ENCODE measurements around the gene MTHFD2L. TPM values are rescaled to one million over a fixed set of nuclear protein-coding genes. Genes with fewer than 3 reads are reported as not detected.

Gene MTHFD2L
- total and polyA plus RNA-seq, 8 donors = 4.9 to 11.4 (median 6.8) TPM

DNA sequence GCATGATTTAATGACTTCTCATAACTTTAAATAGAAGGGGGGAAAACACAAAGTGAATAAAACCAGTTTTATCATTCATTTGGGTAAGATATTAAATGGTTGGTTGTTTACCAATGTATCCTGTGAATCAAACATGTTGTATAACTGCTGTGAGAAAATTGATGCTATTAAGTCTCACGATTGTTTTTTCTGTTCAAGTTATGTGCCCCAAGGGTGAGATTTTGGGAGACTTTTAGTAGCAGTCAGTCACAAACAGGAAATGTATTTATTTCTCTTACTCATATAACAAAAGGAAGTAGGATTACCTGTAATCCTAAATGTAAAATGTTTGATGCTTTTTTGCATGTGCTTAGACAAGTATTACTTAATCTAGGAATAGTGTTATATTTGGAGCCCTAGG, 39.2 kb downstream of the MTHFD2L start:
- Histone ChIP-seq H3K9me3 (no peaks in the 10 kb centered on the region), H3K36me3 (no peaks in the 10 kb centered on the region), H3K27me3 (no peaks in the 10 kb centered on the region), H3K4me1 (peaks cover 0 to 8% (median 0%) of the 10 kb centered on the region in 3 donors), H3K27ac (no peak overlapping the region), H3K4me3 (no peak overlapping the region)
- TF ChIP-seq, protein P1, sequence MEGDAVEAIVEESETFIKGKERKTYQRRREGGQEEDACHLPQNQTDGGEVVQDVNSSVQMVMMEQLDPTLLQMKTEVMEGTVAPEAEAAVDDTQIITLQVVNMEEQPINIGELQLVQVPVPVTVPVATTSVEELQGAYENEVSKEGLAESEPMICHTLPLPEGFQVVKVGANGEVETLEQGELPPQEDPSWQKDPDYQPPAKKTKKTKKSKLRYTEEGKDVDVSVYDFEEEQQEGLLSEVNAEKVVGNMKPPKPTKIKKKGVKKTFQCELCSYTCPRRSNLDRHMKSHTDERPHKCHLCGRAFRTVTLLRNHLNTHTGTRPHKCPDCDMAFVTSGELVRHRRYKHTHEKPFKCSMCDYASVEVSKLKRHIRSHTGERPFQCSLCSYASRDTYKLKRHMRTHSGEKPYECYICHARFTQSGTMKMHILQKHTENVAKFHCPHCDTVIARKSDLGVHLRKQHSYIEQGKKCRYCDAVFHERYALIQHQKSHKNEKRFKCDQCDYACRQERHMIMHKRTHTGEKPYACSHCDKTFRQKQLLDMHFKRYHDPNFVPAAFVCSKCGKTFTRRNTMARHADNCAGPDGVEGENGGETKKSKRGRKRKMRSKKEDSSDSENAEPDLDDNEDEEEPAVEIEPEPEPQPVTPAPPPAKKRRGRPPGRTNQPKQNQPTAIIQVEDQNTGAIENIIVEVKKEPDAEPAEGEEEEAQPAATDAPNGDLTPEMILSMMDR (IDR thresholded peaks at IDR 0.05) = no peak
- intact Hi-C loops (cut with DNase I) = loop anchor here in 1 of 3 donors (10.0 kb wide), 1 partner anchor 118 kb away; no protein-coding TSS in a partner anchor
- FAIRE-seq (peak; percentile 13), ATAC-seq (no peak), DNase-seq (no peak)
- WGBS, 2 donors = 59 to 61% methylated on average over 1 of the region's 1 CpG

DNA sequence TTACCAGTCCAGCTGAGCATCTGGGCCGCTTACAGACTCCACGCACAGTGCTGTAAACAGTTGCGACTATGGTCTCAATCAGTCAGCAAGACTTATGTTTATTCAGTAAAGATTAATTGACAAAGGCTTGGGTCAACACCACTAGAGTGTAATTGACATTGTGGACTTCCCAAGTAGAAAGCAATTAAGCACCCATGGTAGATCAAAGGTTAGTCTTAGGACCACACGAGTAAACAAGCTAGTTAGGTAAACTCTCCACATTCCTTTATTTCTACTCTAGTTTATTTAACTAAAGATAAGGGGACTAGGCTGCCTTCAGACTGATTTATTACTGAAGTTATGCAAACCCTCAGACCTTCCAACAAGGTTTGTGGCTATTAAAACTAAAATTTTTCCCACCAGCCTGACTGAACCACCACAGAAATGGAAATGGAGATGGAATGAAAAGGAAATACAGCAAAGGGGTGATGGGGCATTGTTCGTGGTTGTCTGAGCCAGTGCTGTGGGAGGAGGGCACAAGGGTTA, 44.2 kb downstream of the MTHFD2L start:
- peaks cover 18 to 28% (median 23%) of the 10 kb centered on the region in 3 donors for H3K4me1 ChIP-seq
- 14 to 18% methylated on average over 5 of the region's 5 CpGs for WGBS, 2 donors
- no peaks in the 10 kb centered on the region for H3K9me3 ChIP-seq
- intact Hi-C loops (cut with DNase I) = no loop called here
- ATAC-seq (peak; percentile 71 to 87 (median 78)), DNase-seq (no peak), FAIRE-seq (no peak)
- H3K36me3 ChIP-seq = no peaks in the 10 kb centered on the region
- H3K27ac ChIP-seq = peak overlapping the region in 1 of 4 donors; percentile 34
- no peak overlapping the region for H3K4me3 ChIP-seq
- no peaks in the 10 kb centered on the region for H3K27me3 ChIP-seq
- TF ChIP-seq, protein P1 (IDR thresholded peaks at IDR 0.05) = no peak

DNA sequence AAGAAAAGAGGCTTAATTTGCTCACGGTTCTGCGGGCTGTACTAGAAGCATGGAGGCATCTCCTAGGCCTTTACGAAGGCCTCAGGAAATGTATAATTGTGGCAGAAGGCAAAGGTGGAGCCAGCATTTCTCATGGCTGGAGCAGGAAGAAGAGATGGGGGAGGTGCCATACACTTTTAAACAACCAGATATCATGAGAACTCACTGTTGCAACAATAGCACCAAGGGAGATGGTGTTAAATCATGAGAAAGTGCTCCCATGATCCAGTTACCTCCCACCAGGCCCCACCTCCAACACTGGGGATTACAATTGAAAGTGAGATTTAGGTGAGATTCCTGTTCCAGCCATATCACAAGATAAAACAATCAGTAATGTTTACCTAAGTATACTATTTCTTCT, 45.5 kb downstream of the MTHFD2L start:
- Histone ChIP-seq H3K27ac (no peak overlapping the region), H3K4me1 (peaks cover 18 to 28% (median 23%) of the 10 kb centered on the region in 3 donors), H3K27me3 (no peaks in the 10 kb centered on the region), H3K4me3 (no peak overlapping the region), H3K36me3 (no peaks in the 10 kb centered on the region), H3K9me3 (no peaks in the 10 kb centered on the region)
- WGBS, 2 donors = 87 to 89% methylated on average over 3 of the region's 3 CpGs
- FAIRE-seq = no peak
- DNase-seq = no peak
- ATAC-seq = no peak
- TF ChIP-seq, protein P1 (IDR thresholded peaks at IDR 0.05) = no peak
- intact Hi-C loops (cut with DNase I) = no loop called here

GRCh38 chr4:74205046-74205445, 47.1 kb downstream of the MTHFD2L start:
- Histone ChIP-seq H3K4me1 (peaks cover 18 to 28% (median 23%) of the 10 kb centered on the region in 3 donors), H3K9me3 (no peaks in the 10 kb centered on the region), H3K27ac (no peak overlapping the region), H3K27me3 (no peaks in the 10 kb centered on the region), H3K4me3 (no peak overlapping the region), H3K36me3 (no peaks in the 10 kb centered on the region)
- no peak for FAIRE-seq
- intact Hi-C loops (cut with DNase I) = no loop called here
- 88 to 91% methylated on average over 4 of the region's 4 CpGs for WGBS, 2 donors
- DNase-seq = no peak
- ATAC-seq = no peak
- TF ChIP-seq, protein P1 (IDR thresholded peaks at IDR 0.05) = no peak

GRCh38 chr4:74205559-74205958, 47.6 kb downstream of the MTHFD2L start:
- no peak for FAIRE-seq
- DNase-seq = no peak
- intact Hi-C loops (cut with DNase I) = no loop called here
- Histone ChIP-seq H3K4me1 (peaks cover 18 to 28% (median 23%) of the 10 kb centered on the region in 3 donors), H3K27me3 (no peaks in the 10 kb centered on the region), H3K4me3 (no peak overlapping the region), H3K9me3 (no peaks in the 10 kb centered on the region), H3K27ac (no peak overlapping the region), H3K36me3 (no peaks in the 10 kb centered on the region)
- TF ChIP-seq, protein P1 (IDR thresholded peaks at IDR 0.05) = no peak
- no peak for ATAC-seq

Measured in pancreas (tissue), 10 donors.